Measurements from ENCODE around the gene URGCP.

GRCh38 chr7:43873300-43873699 lies 33.1 kb downstream of the URGCP start:
- TF ChIP-seq JUND (IDR thresholded peaks at IDR 0.05) (peak; percentile 40), CTCF (IDR thresholded peaks at IDR 0.05 in 2 of 3, conservative IDR thresholded peaks at IDR 0.05 in 1 of 3; ENCODE audit: borderline replicate concordance in 1 of 3, insufficient read depth in 1 of 3, low read depth in 2 of 3, low read length in 2 of 3) (no peak), TCF7L2 (IDR thresholded peaks at IDR 0.05; ENCODE audit: borderline replicate concordance, extremely low read depth, insufficient read depth, insufficient read length) (no peak), EGR1 (IDR thresholded peaks at IDR 0.05; ENCODE audit: low read depth) (no peak), POLR2AphosphoS5 (IDR thresholded peaks at IDR 0.05; ENCODE audit: low read depth, low read length) (peak; percentile 13; the same call in 1 of the 2 replicates), POLR2A (IDR thresholded peaks at IDR 0.05; ENCODE audit: borderline replicate concordance, extremely low read depth, insufficient read depth, insufficient read length) (no peak)
- TF ChIP-seq, protein P1, sequence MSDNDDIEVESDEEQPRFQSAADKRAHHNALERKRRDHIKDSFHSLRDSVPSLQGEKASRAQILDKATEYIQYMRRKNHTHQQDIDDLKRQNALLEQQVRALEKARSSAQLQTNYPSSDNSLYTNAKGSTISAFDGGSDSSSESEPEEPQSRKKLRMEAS (IDR thresholded peaks at IDR 0.05) = no peak

All from HCT116 (cell line).